HG02852 (cell line): ENCODE data around the gene SPACA4.

ENCODE experiments used
- ATAC-seq: cut with Tn5 transposase; IDR thresholded peaks from one replicate; pipeline ENCODE4 v1.9.1; 2021; ENCODE audit warnings: mild to moderate bottlenecking, moderate library complexity; ENCODE audit not compliant: unreplicated experiment

SPACA4 gene

DNA sequence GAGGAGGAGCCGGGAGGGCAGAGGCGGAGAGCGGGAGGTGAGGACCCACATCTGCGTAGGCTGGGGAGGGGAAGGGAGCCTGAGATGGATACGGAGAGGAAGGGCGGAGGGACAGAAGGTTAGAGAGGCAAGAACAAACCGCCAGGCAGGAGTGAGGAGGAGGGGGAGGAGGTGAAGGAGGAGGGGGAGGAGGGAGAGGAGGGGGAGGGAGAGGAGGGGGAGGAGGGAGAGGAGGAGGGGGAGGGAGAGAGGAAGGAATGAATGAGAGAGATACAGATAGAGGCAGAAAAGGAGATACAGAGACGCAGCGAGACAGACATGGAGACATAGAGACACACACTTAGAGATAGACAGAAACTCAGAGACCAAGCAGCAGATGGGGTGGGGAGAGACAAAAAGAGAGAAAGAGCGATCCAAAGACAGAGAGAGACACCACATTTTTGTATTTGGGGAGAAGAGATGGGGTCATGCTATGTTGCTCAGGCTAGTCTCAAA, 40.2 kb downstream of the SPACA4 start:
- no peak for ATAC-seq

DNA sequence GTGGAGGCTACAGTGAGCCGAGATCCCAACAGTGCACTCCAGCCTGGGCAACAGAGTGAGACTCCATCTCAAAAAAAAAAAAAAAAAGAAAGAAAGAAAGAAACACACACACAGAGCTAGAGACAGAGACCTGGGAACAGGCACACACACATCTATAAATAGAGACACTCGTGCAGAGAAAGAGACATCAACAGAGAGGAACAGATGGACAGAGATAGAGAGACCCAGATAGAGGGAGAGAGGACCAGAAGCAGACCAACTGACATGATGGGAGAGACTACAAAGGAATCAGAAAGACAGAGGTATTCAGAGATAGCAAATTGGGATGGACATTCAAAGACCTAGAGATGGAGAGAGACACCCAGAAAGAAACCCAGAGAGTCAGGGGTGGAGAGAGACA, 41.6 kb downstream of the SPACA4 start:
- no peak for ATAC-seq

DNA sequence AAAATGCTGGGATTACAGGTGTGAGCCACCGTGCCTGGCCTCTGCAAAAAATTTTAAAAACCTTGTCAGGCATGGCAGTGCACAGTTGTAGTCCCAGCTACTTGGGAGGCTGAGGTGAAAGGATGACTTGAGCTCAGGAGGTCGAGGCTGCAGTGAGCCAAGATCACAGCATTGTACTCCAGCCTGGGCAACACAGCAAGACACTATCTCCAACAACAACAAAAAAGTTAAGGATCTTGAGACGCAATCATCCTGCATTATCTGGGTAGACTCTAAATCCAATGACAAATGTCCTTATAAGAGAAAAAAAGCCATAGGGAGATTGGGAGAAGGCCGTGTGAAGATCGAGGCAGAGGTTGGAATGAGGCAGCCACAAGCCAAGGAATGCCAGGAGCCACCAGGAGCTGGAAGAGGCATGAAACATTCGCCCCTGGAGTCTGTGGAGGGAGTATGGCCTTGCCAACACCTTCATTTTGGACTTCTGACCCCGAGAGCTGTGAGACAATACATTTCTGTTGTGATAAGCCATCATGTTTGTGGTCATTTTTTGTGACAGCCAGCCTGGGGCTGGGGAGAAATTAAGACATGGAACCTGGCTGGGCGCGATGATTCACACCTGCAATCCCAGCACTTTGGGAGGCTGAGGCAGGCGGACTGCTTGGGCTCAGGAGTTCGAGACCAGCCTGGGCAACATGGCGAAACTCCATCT, 44.6 kb downstream of the SPACA4 start:
- ATAC-seq, result no peak

DNA sequence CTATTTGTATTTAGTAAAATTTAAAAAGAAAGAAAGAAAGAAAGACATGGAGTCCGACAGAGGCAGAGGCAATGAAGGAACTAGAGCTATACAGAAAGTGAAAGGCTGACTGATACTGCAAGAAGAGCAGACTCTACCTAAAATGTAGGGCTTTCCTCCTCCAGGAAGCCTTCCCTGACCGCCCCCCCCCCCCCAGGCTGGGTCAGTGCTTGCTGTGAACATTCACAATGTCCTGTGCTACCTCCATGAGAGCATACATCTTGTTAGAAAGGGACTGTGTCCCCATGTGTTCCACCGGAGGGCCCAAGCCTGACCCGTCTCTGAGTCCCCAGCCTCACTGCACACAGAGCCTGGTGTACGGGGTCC, 45.1 kb downstream of the SPACA4 start:
- ATAC-seq, result no peak

DNA sequence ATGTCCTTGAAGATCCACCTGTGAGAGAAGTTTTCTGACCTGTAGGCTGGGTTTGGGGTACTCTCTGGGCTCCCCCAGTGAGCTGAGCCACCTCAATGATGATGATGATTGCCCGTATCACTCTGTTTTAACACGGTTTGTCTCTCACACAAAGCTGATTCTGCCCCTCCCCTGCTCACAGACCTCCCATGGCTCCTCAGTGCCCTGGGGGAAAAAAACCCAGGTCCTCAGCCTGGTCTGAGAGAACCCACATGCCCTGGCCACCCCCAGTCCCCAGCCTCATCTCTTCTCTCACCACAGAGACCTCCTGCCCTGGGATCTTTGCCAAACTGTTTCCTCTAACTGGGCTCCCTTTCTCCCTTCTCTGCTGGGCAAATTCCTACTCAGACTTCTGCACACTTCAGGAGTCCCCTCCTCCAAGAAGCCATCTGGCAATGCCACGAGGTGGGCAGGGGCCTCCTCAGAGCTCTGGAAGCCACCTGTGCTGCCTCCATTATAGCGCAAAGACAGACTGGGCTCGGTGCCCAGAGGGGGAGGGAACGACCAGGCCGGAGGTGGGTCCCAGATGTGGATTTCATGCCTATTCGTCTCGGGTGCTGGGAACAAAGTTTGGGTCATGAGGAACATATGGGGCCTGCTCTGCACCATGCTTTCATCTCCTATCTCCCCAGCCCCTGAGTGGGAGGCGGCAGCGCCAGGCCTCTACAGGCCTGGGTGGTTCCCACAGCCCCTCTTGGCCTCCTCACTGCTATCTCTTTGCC, 47.9 kb downstream of the SPACA4 start:
- ATAC-seq, result no peak

GRCh38 chr19:48656840-48657474, 50.4 kb downstream of the SPACA4 start:
- no peak for ATAC-seq
